CD4-positive, alpha-beta T cell treated with Interleukin-4 for 1 hour (primary cell): ENCODE measurements around the gene PNKD.

Source experiments
- DNase-seq, 2 donors: peaks; one replicate each; pipeline ENCODE4 v3.0.0-alpha.2; 2020 to 2022

The PNKD gene

DNA sequence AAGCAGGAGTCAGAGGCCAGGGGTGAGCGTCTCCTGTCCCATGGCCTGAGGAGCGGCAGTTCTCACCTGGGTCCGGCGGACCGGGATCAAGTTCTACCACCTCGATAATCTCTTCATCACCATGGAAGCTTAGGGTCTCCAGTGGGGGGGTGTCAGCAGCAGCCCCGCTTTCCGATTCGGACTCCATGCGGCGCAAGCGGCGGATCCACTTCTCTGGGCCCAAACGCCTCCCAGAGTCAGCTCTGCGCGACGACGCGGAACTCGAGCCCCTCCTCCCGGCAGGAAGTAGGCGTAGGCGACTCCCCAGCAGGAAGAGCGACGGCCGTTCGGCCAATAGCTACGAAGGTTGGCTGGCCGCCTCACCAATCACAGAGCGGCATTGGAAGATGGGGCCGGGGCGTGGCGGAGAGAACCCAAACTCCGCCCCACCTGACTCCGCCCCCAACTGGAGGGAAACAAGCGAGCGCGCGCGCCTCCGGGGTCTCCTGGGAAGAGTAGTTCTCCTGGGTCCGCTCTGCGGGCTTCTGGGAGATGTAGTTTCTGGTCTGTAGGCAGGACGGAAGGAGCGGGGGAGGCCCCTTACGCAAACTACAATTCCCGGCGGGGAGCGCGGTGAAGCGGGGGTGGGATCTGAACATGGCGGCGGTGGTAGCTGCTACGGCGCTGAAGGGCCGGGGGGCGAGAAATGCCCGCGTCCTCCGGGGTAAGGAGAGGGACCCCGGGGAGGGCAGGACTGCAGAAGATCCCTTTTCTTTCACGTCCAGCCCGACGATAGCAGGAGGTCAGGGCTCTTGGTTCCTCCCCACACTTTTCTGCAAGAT is at the start of gene PNKD, which contains the start of gene AAMP:
Gene PNKD (plus strand): TSS at position 620 of the 821 bp plus-strand sequence. CDS start 17 bp downstream, at position 637.
Gene AAMP (minus strand): TSS at position 238 of the 821 bp plus-strand sequence. CDS start 51 bp downstream, at position 187.
- peak; percentile 100 for DNase-seq

- no peak for DNase-seq
These were observed 49.3 kb upstream of the PNKD start for GRCh38 chr2:218221000-218221399.

DNA sequence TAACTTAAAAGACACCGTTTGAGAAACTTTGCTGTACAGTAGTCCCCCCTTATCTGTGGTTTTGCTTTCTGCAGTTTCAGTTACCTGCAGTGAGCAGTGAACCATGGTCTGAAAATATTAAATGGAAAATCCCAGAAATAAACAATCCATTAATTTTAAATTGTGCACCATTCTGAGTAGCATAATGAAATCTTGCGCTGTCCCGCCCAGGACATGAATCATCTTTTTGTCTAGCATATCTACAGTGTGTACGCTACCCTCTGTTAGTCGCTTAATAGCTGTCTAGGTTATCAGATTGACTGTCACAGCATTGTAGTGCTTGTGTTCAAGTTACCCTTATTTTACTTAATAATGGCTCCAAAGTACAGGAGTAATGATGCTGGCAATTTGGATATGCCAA is 47.3 kb upstream of the PNKD start:
- DNase-seq, result peak in 1 of 2 donors; percentile 39

DNA sequence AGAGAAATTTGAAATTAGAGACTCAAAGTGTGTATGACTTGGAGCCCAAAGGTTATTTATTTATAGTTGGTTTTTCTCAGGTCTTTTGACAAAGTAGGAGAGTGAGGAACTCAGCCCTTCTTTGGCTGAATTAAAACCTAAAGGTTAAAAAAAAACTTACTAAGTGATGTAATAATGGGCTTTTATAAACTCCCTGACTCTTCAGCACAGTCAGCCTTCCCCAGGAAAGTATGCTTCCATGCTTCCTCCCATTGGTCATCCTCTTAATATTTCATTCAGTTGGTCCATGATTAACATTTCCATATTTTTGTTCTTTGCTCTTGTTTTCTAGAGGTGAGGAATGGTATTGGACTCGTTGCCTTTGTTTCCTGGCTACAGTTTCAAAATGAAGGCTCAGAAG is 46.1 kb upstream of the PNKD start:
- DNase-seq, result no peak

DNA sequence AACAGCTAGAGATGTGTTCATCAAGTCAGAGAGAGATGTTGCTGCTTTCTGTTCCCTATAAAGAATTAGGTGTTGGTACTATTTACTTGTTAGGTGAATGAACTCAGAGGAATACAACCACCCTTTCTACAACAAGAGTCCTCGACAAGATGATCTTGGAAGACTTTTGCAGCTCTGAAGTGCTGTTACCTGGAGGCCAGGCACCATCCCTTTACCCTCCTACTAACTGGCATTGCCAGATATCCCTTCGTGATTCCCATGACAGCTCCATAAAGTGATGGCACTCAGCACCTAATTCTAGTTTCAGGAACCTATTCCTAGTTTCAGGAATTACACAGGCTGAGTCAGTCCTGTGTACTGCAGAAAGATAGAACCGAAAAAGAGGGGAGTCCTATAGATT is 43.4 kb upstream of the PNKD start:
- no peak for DNase-seq

DNA sequence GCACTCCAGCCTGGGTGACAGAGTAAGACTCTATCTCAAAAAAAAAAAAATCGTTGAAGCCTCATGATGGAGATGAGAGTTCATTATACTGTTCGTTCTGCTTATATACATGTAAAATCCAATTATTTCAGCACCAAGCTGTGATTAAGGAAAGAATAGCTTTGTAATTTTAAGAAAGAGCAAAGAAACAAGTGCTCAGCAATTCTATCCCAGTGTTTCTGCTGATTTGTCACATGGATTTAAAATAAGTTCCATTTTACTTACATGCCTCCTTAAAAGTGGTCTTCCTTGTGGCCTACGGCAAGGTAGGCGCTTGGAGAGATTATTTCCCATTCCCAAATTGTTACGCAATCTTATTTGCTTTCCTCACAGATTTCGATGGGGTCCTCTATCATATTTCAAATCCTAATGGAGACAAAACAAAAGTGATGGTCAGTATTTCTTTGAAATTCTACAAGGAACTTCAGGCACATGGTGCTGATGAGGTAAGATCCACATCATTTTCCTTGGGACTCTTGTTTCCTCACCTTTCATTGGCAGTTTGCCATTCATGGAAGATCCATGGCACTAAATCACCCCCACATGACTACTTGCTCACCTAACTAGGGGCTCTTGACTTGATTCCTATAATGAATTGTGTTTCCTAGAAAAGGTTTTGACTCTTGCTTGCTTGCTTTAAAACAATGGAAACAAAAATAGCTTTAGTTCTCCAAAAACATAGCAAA is 41.8 kb upstream of the PNKD start:
- no peak for DNase-seq

DNA sequence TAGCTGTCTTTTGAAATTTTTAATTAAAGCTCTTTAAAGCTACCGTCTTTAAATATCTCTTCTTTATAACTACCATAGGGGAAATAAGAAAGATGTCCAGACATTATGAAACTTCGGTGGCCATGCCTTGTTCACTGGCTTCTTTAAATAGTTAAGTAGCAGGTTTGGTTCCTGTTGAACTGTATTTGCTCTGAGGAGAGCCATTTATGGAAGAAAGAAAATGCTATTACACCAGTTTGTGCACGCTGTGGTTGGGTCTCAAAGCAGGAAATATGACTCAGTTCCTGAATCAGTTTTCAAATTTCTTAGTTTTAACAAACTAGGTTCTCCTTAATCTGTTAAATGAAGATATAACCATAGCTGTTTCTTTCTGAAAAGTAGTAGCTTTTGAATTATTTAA is 41.1 kb upstream of the PNKD start:
- DNase-seq, result peak; percentile 43 to 73

DNA sequence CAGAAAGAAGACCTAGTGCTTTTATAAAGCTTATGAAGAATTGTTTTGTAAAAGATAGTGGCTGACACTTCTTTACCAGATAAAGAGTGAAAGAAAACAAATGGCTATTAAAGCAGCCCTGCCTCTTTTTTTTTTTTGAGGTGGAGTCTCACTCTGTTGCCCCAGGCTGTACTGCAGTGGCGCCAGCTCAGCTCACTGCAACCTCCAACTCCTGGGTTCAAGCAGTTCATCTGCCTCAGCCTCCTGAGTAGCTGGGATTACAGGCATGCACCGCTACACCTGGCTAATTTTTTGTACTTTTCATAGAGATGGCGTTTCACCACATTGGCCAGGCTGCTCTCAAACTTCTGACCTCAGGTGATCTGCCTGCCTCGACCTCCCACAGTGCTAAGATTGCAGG is 40.5 kb upstream of the PNKD start:
- DNase-seq, result no peak

GRCh38 chr2:218230882-218231281 is 39.4 kb upstream of the PNKD start:
- peak; percentile 33 to 62 for DNase-seq

DNA sequence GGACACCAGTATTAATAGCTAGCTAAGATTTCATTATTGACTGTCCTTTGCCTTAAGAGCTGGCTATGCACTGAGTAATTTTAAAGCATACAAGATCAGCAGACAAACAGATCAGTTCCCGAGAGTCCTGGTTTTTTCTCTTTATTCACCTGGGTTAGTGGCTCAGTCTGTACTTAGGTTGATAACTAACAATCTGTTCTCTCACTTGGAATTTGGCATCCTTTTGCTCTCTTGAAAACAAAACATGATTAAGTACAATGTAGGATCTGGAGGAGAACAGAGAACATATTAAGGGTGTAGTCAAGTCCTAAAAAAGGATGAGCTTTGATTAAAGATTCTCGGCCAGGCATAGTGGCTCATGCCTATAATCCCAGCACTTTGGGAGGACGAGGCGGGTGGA is 36.8 kb upstream of the PNKD start:
- no peak for DNase-seq

DNA sequence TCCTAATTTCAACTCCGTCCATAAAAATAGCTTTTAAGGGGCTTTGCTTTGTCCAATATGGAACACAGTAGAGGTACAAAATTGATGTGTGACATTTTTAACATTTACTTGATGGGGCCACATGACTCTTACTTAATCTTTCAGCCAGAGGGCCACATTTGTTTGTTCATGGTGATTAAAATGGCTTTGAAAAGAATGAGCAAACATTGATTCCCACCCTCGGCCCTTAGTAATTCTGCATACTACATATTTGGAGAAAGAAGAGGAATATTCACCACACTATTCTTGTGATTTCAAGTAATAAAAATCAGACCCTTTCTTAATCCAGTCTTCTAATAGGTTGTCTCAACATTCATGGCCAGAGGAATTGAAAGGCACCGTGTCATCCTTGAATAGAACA is 35.8 kb upstream of the PNKD start:
- no peak for DNase-seq

GRCh38 chr2:218235017-218235416 is 35.3 kb upstream of the PNKD start:
- no peak for DNase-seq

DNA sequence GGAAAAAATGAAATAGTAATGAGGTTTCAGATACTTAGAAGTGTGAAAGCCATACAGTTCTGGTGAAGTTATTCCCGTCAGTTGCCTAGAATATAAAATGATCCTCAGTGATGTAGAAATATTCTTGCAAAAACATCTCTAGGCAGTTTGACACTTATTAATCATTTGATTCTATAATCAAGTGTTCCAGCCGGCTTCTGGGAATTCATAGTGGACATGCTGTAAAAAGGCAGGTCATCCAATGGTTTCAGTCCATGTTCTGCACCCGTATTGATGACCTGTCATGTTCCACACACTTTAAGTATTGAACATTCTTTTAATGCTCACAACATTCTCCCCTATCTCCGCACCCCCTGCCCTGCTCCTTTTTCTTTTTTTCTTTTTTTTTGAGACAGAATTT is 33.5 kb upstream of the PNKD start:
- DNase-seq, result no peak

DNA sequence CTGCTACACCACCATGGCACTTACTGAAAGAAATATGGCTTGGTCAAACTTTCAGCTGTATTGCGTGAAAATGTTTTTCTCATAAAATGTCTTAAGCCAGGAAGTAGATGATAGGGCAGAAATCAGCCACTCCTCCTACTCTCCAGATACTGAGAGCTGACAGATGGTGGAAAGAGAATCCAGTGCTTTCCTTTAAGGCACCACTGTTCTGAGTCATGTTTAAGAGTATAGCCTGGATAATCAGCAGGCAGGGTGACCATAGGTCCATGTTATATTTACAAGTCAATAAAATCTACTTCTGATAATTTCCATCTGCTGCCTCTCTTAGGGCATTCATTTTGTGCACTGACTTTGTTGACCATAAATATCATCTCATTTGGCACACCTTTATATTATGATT is 31.4 kb upstream of the PNKD start:
- DNase-seq, result no peak

DNA sequence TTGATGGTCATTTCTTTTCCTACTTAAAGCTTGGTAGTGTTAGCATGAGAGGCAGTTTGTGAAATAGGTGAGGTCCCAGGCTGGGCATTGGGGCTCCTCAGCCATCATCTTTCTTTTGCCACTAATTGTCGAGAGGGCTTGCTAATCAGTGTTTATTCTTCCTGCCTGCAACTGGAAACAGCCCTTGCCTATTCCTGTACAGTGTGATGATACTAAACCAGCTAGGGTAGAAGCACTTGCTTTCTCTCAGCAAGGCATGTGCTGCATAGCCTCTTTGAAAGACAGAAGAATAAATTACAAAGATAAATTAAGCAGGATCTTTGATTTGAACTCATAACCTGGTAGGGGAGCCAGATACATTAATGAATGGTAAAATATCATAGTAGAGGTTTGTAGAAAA is 26.1 kb upstream of the PNKD start:
- DNase-seq, result no peak

- no peak for DNase-seq
These were observed 25.7 kb upstream of the PNKD start for GRCh38 chr2:218244665-218245064.

- DNase-seq, result no peak
These were observed 25.1 kb upstream of the PNKD start for GRCh38 chr2:218245214-218245613.

GRCh38 chr2:218249691-218250090 is 20.6 kb upstream of the PNKD start:
- DNase-seq, result no peak

- no peak for DNase-seq
These were observed 17.6 kb upstream of the PNKD start for GRCh38 chr2:218252509-218253231.

GRCh38 chr2:218253232-218253625 is 17.1 kb upstream of the PNKD start:
- no peak for DNase-seq

GRCh38 chr2:218255446-218255845 is 14.9 kb upstream of the PNKD start:
- DNase-seq, result no peak

- DNase-seq, result no peak
These were observed 13.5 kb upstream of the PNKD start for GRCh38 chr2:218256612-218257350.
